GM12891 (cell line): Measurements from ENCODE around the gene DSC1.

ENCODE experiments used
- PAX5 ChIP-seq: IDR thresholded peaks from 2 replicates; pipeline ENCODE4 v1.6.1; 2011; ENCODE audit warnings: low read length, moderate library complexity, mild to moderate bottlenecking; ENCODE audit not compliant: insufficient read depth, severe bottlenecking
- POLR2A ChIP-seq: IDR thresholded peaks from 2 replicates; pipeline ENCODE4 v1.6.1; 2011; ENCODE audit warnings: low read depth, low read length, control low read depth
- POLR2AphosphoS5 ChIP-seq: IDR thresholded peaks from 2 replicates; pipeline ENCODE4 v1.6.1; 2011; ENCODE audit warnings: low read depth, low read length, control low read depth
- POU2F2 ChIP-seq: IDR thresholded peaks from 2 replicates; pipeline ENCODE4 v1.6.1; 2011; ENCODE audit warnings: low read depth, mild to moderate bottlenecking, control low read depth, low read length, moderate library complexity
- SPI1 ChIP-seq: IDR thresholded peaks from 2 replicates; pipeline ENCODE4 v1.6.1; 2011; ENCODE audit warnings: low read depth, low read length, control low read depth
- TAF1 ChIP-seq: IDR thresholded peaks from 2 replicates; pipeline ENCODE4 v1.6.1; 2011; ENCODE audit warnings: low read depth, low read length, control low read depth

DNA sequence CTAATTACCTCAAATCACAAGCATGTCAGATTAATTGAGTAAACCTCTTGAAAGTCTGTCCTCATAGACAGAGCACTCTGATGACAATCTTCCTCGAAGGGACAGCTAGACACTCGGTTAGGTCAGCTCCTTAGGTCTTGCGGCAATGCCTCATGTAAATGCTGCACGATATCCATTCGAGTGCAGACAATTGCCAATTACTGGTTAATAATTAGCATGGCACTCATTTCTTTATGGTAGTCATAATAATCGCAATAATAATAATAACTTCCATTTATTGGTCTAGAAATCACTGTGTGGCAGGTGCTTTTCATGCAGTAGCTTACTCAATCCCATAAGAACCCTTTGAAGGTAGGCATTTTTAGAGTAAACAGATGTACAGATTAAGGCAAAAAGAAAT is 44.7 kb upstream of the DSC1 start:
- TF ChIP-seq POLR2AphosphoS5 (no peak), SPI1 (no peak), TAF1 (no peak), POLR2A (no peak), POU2F2 (no peak), PAX5 (no peak)
